Mesenchymal stem cell (in vitro differentiated cells and primary cell): Measurements from ENCODE around the gene P4HA2.

Source experiments
- DNase-seq: peaks from one replicate; pipeline ENCODE4 v3.0.0-alpha.2; 2013
- H2AFZ ChIP-seq: one replicate; pipeline ENCODE4 v1.6.1; 2013; ENCODE audit warnings: low read depth, mild to moderate bottlenecking, control low read depth, inconsistent platforms, low read length, moderate library complexity
- H2AK5ac ChIP-seq: 2 replicates; pipeline ENCODE4 v1.6.1; 2013; ENCODE audit warnings: low read length, moderate library complexity, mild to moderate bottlenecking, inconsistent platforms; ENCODE audit not compliant: severe bottlenecking
- H2BK120ac ChIP-seq: one replicate; pipeline ENCODE4 v1.6.1; 2013; ENCODE audit warnings: low read depth, mild to moderate bottlenecking, inconsistent platforms, low read length, moderate library complexity
- H2BK12ac ChIP-seq, 2 experiments: one replicate each; pipeline ENCODE4 v1.6.1; 2013; ENCODE audit warnings: inconsistent platforms in 2 of 2, low read length in 2 of 2, mild to moderate bottlenecking in 2 of 2, moderate library complexity in 2 of 2, control low read depth in 1 of 2
- H2BK15ac ChIP-seq: one replicate; pipeline ENCODE4 v1.6.1; 2013; ENCODE audit warnings: mild to moderate bottlenecking, low read depth, inconsistent platforms; ENCODE audit not compliant: poor library complexity, severe bottlenecking
- H2BK5ac ChIP-seq: 2 replicates; pipeline ENCODE4 v1.6.1; 2013; ENCODE audit warnings: low read depth, mild to moderate bottlenecking, low read length, control low read depth, inconsistent platforms; ENCODE audit not compliant: poor library complexity, severe bottlenecking
- H3K14ac ChIP-seq, 2 experiments: one replicate each; pipeline ENCODE4 v1.6.1; 2013; ENCODE audit warnings: inconsistent platforms in 2 of 2, low read length in 2 of 2, control low read depth in 1 of 2, mild to moderate bottlenecking in 1 of 2, moderate library complexity in 1 of 2
- H3K18ac ChIP-seq, 2 experiments: one replicate each; pipeline ENCODE4 v1.6.1; 2013; ENCODE audit warnings: inconsistent platforms in 2 of 2, low read length in 2 of 2, control low read depth in 1 of 2, low read depth in 1 of 2, mild to moderate bottlenecking in 1 of 2
- H3K23ac ChIP-seq, 2 experiments: one replicate each; pipeline ENCODE4 v1.6.1; 2013; ENCODE audit warnings: inconsistent platforms in 2 of 2, low read length in 2 of 2, mild to moderate bottlenecking in 2 of 2, moderate library complexity in 2 of 2, control low read depth in 1 of 2
- H3K27ac ChIP-seq: 2 replicates; pipeline ENCODE4 v1.5.1; 2013; ENCODE audit warnings: mild to moderate bottlenecking, moderate library complexity, low read length, control low read depth, inconsistent platforms; ENCODE audit not compliant: poor library complexity, severe bottlenecking
- H3K27me3 ChIP-seq, 2 experiments: 2 replicates each; pipeline versions ENCODE4 v1.6.1 to v1.7.0; 2013; ENCODE audit warnings: low read length in 2 of 2, mild to moderate bottlenecking in 2 of 2, moderate library complexity in 2 of 2, control low read depth in 1 of 2, inconsistent platforms in 1 of 2; ENCODE audit not compliant: control insufficient read depth in 1 of 2, insufficient read depth in 1 of 2
- H3K36me3 ChIP-seq, 2 experiments: 2 replicates each; pipeline versions ENCODE4 v1.6.1 to v1.7.0; 2013; ENCODE audit warnings: low read length in 2 of 2, control low read depth in 1 of 2, inconsistent platforms in 1 of 2, low read depth in 1 of 2, mild to moderate bottlenecking in 1 of 2; ENCODE audit not compliant: insufficient read depth in 2 of 2, control insufficient read depth in 1 of 2
- H3K4ac ChIP-seq, 2 experiments: one replicate each; pipeline ENCODE4 v1.6.1; 2013; ENCODE audit warnings: inconsistent platforms in 2 of 2, low read length in 2 of 2, mild to moderate bottlenecking in 2 of 2, moderate library complexity in 2 of 2, control low read depth in 1 of 2, low read depth in 1 of 2
- H3K4me1 ChIP-seq: 2 replicates; pipeline ENCODE4 v1.6.1; 2013; ENCODE audit warnings: low read depth, low read length, control low read depth; ENCODE audit not compliant: control insufficient read depth, insufficient read depth
- H3K4me2 ChIP-seq: 2 replicates; pipeline ENCODE4 v1.6.1; 2013; ENCODE audit warnings: low read length, mild to moderate bottlenecking, inconsistent platforms; ENCODE audit not compliant: poor library complexity, severe bottlenecking
- H3K4me3 ChIP-seq, 2 experiments: 2 replicates each; pipeline versions ENCODE4 v1.5.1 to v1.7.0; 2013; ENCODE audit warnings: low read length in 2 of 2, mild to moderate bottlenecking in 2 of 2, control low read depth in 1 of 2, low read depth in 1 of 2; ENCODE audit not compliant: insufficient read depth in 1 of 2
- H3K79me1 ChIP-seq: replicated peaks from 2 replicates; pipeline ENCODE4 v1.6.1; 2013; ENCODE audit warnings: mild to moderate bottlenecking, control low read depth, low read length, inconsistent platforms; ENCODE audit not compliant: poor library complexity, severe bottlenecking
- H3K9ac ChIP-seq: 2 replicates; pipeline ENCODE4 v1.7.0; 2013; ENCODE audit warnings: mild to moderate bottlenecking, low read length, moderate library complexity
- H3K9me3 ChIP-seq: 2 replicates; pipeline ENCODE4 v1.7.0; 2013; ENCODE audit warnings: mild to moderate bottlenecking, low read length; ENCODE audit not compliant: control insufficient read depth
- H4K8ac ChIP-seq: one replicate; pipeline ENCODE4 v1.6.1; 2013; ENCODE audit warnings: inconsistent platforms, mild to moderate bottlenecking, low read length, moderate library complexity
- H4K91ac ChIP-seq: one replicate; pipeline ENCODE4 v1.6.1; 2013; ENCODE audit warnings: mild to moderate bottlenecking, low read length, inconsistent platforms
- WGBS: methylation state at CpG from one replicate; pipeline ENCODE4 v1.1.7; 2013; ENCODE audit warnings: mixed read lengths; 5-methylcytosine and 5-hydroxymethylcytosine counted together

P4HA2 gene

DNA sequence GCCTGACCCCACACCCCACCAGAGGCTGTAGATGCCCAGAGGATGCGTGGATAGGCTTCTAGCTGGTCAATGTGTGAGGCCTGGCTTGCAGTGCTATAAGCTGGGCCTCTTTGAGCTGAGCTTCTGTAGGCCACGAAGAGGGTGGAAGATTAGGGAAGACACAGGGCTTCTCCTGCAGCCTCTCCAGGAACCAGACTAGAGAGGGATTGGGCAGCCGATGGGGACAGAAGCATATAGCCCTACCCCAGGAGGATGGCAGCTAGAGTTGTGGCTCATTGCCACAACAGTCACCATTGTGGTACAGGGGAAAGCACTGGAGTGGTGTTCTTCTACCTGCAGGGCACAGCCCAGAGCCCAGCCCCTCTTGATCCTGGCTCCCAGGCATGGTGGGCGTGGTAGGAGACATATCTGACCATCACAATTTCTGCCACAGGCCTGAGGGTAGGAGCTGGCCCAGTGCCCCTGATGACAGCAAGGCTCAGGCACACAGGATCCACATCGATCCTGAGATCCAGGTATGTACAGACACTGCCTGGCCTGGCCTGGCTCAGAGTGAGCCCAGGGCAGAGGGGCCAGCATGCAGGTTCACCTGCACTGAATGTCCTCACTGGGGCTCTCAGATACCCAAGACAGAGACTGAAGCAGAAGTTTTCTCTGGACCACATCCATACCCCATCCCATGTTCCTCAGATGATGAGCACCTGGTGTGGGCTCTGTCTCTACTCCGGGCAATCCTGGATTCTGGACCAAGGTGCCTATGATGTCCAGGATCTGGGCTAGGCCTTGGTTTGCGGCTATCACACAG, 38.6 kb upstream of the P4HA2 start:
- WGBS, result 79% methylated on average over 7 of the region's 7 CpGs
- no peak overlapping the region for H2BK120ac ChIP-seq
- peak overlapping the region; percentile 2 to 37 for H3K4ac ChIP-seq
- H3K23ac ChIP-seq, result peak overlapping the region in 1 of 2 experiments; percentile 34
- H3K4me3 ChIP-seq, result no peak overlapping the region
- peaks cover 72% of the 10 kb centered on the region for H3K4me1 ChIP-seq
- DNase-seq, result no peak
- peaks cover 35% of the 10 kb centered on the region for H3K79me1 ChIP-seq
- peak overlapping the region; percentile 88 for H3K9ac ChIP-seq
- peak overlapping the region; percentile 13 for H2AK5ac ChIP-seq
- peak overlapping the region in 1 of 2 experiments; percentile 60 for H2BK12ac ChIP-seq
- peaks cover 63 to 73% of the 10 kb centered on the region in 2 experiments for H3K36me3 ChIP-seq
- H3K14ac ChIP-seq, result no peak overlapping the region
- H4K8ac ChIP-seq, result no peak overlapping the region
- peak overlapping the region; percentile 14 for H4K91ac ChIP-seq
- no peak overlapping the region for H3K4me2 ChIP-seq
- H3K18ac ChIP-seq, result peak overlapping the region; percentile 48 to 82
- H2BK15ac ChIP-seq, result no peak overlapping the region
- H3K27ac ChIP-seq, result peak overlapping the region; percentile 48
- no peak overlapping the region for H2AFZ ChIP-seq
- no peaks in the 10 kb centered on the region for H3K9me3 ChIP-seq
- H3K27me3 ChIP-seq, result no peaks in the 10 kb centered on the region
- H2BK5ac ChIP-seq, result peak overlapping the region; percentile 40

DNA sequence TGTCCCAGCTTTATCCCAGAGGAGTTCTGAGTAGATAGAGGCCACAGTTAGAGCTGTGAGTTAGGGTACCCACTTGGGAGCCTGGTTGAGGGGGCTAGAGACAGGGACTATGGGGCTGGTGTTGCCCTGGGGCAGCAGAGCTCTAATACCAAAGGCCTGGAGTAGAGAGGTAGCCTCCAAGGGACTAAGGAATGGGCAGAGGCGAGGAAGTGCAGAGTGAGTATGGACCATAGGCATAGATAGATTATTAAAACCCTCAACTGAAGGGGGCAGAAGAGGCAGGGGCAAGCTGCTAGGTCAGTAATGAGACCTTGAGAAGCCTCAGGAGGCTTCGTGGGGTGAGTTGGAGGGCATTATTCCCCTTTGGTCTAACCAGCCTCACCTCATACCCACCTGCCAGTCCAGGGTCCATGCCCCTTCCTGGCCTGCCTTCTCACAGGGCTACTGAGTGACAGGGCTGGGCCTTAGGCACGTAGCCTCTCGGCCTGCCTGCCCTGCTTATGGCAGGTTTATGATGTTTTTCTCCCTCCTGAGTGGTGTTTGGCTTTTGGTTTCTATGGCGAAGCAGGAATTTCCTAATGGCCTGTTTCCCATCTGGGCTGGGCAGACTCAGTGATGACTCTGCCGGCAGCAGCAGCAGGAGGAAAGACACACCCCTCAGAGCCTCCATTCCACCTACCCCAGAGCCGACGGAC, 37.8 kb upstream of the P4HA2 start:
- H4K91ac ChIP-seq, result peak overlapping the region; percentile 62
- H2BK5ac ChIP-seq, result no peak overlapping the region
- H3K79me1 ChIP-seq, result peaks cover 34% of the 10 kb centered on the region
- peak overlapping the region; percentile 51 for H3K27ac ChIP-seq
- DNase-seq, result peak; percentile 98
- peaks cover 75% of the 10 kb centered on the region for H3K4me1 ChIP-seq
- H4K8ac ChIP-seq, result no peak overlapping the region
- no peak overlapping the region for H3K23ac ChIP-seq
- H2BK12ac ChIP-seq, result peak overlapping the region in 1 of 2 experiments; percentile 19
- H3K4me3 ChIP-seq, result peak overlapping the region in 1 of 2 experiments; percentile 14
- peak overlapping the region; percentile 77 for H2AK5ac ChIP-seq
- WGBS, result 55% methylated on average over 3 of the region's 8 CpGs
- H3K18ac ChIP-seq, result peak overlapping the region in 1 of 2 experiments; percentile 82
- H2BK120ac ChIP-seq, result no peak overlapping the region
- H3K27me3 ChIP-seq, result no peaks in the 10 kb centered on the region
- no peak overlapping the region for H2BK15ac ChIP-seq
- H3K9me3 ChIP-seq, result no peaks in the 10 kb centered on the region
- H3K4me2 ChIP-seq, result no peak overlapping the region
- H3K9ac ChIP-seq, result peak overlapping the region; percentile 88
- H2AFZ ChIP-seq, result no peak overlapping the region
- no peak overlapping the region for H3K4ac ChIP-seq
- peaks cover 56 to 70% of the 10 kb centered on the region in 2 experiments for H3K36me3 ChIP-seq
- no peak overlapping the region for H3K14ac ChIP-seq

DNA sequence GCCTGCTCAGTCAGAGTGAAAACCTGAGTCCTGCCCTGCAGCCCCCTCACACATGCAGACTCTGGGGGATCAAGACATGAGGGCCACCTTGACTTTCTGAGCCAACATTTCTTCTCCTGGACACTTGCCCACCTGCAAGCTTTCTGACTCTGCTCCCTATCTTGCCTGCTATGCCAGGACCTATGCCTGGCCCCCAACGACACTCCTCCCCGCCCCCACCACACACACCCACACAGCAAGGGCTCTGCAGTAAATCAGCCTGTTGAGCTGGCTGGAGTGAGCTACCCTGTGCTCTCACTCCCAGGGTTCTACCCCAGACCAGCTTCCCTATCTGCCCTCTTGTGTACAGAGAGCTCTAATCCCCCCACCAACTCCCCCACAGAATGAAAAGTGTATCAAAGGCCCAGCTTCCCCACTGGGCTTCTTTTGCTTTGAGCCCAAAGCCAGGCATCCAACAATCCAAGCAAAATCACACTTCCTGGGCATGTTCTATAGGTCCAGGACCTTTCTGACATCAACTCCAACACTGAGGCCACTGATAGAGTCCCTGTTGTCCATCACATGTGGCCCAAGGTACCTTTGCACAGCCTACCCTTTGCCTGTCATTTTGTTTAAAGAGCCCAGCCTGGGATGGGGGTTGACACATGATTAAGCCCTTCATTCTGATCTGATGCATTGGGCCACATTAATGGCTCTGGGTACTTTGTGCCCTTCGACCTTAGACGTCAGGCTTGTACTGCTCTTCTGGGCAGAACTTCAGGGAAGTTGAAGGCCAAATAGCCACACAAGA, 37.1 kb upstream of the P4HA2 start:
- Histone ChIP-seq H3K27ac (peak overlapping the region; percentile 51), H3K4me2 (no peak overlapping the region), H4K8ac (no peak overlapping the region), H3K23ac (no peak overlapping the region), H3K79me1 (peaks cover 32% of the 10 kb centered on the region), H3K36me3 (peaks cover 49 to 65% of the 10 kb centered on the region in 2 experiments), H3K4ac (no peak overlapping the region), H3K9ac (peak overlapping the region; percentile 88), H2BK5ac (no peak overlapping the region), H2BK12ac (peak overlapping the region in 1 of 2 experiments; percentile 31), H3K9me3 (no peaks in the 10 kb centered on the region), H3K4me1 (peaks cover 74% of the 10 kb centered on the region), H3K18ac (peak overlapping the region; percentile 30 to 37), H2AFZ (no peak overlapping the region), H3K4me3 (peak overlapping the region in 1 of 2 experiments; percentile 14), H2BK120ac (no peak overlapping the region), H3K14ac (no peak overlapping the region), H2BK15ac (no peak overlapping the region), H2AK5ac (peak overlapping the region; percentile 77), H3K27me3 (no peaks in the 10 kb centered on the region), H4K91ac (no peak overlapping the region)
- 83% methylated on average over 4 of the region's 4 CpGs for WGBS
- DNase-seq, result no peak
